HL-60 (cell line): ENCODE results near the gene NHERF2.

Source experiments
- POLR2AphosphoS5 ChIP-seq: IDR thresholded peaks from 2 replicates; pipeline ENCODE4 v1.6.1; 2012; ENCODE audit warnings: low read depth
- TF ChIP-seq, protein P1 (sequence below): IDR thresholded peaks from one replicate; pipeline ENCODE4 v1.5.1; 2011; ENCODE audit warnings: low read length, control low read depth, inconsistent platforms; ENCODE audit not compliant: insufficient read depth

DNA sequence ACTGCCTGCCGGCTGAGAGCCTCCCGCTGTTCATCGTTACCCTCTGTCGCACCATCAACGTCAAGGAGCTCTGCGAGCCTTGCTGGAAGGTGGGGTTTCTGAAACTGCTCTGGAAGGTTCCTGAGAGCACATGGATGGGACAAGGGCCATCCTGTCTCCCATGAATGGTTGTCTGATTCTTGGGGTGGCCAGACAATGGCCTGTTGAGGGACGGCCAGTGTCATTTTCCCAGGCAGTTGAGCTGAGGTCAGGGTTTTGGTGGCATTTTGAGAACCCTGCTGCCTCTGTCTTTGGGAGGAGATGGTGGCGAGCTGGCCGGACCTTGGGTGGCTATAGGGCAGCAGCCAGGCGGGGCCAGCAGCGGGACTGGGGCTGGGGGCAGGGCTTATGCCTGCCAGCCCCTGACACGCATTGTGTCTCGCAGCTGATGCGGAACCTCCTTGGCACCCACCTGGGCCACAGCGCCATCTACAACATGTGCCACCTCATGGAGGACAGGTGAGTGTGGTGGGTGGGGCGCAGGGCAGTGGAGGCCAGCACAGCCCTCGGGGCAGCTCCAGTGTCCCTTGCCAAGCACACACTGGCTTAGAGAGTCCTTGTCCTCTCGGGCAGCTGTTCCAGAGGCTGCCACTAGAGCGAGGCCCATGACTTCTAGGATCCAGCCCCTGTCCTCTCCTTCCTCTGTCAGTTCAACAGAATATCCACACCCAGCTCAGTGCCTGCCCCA, 30.1 kb downstream of the NHERF2 start:
- TF ChIP-seq, protein P1, sequence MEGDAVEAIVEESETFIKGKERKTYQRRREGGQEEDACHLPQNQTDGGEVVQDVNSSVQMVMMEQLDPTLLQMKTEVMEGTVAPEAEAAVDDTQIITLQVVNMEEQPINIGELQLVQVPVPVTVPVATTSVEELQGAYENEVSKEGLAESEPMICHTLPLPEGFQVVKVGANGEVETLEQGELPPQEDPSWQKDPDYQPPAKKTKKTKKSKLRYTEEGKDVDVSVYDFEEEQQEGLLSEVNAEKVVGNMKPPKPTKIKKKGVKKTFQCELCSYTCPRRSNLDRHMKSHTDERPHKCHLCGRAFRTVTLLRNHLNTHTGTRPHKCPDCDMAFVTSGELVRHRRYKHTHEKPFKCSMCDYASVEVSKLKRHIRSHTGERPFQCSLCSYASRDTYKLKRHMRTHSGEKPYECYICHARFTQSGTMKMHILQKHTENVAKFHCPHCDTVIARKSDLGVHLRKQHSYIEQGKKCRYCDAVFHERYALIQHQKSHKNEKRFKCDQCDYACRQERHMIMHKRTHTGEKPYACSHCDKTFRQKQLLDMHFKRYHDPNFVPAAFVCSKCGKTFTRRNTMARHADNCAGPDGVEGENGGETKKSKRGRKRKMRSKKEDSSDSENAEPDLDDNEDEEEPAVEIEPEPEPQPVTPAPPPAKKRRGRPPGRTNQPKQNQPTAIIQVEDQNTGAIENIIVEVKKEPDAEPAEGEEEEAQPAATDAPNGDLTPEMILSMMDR: no peak
- TF ChIP-seq POLR2AphosphoS5: no peak
